NCI-H446 (cell line): ENCODE results near the gene C1GALT1C1L.
"Not testable (repeated sequence)": the region's sequence is repeated elsewhere in the genome, so short reads cannot be mapped to it uniquely, and the experiment has no call there.

Experiments used
- DNase-seq, 2 experiments: peaks; one replicate each; lab custom pipeline; 2025; lab: John Stamatoyannopoulos, UW

Gene C1GALT1C1L

DNA sequence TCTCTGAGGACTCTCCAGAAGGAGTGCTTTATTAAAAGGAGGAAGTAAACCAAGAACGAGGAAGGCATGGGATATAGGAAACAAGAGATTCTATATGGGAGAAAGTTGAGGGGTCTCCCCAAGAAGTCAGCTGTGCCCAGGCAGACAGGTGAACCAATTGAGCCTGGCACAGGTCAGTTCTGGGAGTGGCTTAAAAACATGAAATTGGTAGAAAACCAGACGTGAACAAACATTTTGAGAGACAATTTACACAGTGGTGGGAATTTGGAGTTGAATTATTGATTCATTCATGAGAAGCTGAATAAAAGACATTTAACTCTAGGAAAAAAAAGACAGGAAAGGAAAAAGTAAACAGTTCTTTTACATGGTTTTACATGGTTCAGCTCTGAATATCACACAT lies 22.7 kb downstream of the C1GALT1C1L start:
- no peak for DNase-seq

DNA sequence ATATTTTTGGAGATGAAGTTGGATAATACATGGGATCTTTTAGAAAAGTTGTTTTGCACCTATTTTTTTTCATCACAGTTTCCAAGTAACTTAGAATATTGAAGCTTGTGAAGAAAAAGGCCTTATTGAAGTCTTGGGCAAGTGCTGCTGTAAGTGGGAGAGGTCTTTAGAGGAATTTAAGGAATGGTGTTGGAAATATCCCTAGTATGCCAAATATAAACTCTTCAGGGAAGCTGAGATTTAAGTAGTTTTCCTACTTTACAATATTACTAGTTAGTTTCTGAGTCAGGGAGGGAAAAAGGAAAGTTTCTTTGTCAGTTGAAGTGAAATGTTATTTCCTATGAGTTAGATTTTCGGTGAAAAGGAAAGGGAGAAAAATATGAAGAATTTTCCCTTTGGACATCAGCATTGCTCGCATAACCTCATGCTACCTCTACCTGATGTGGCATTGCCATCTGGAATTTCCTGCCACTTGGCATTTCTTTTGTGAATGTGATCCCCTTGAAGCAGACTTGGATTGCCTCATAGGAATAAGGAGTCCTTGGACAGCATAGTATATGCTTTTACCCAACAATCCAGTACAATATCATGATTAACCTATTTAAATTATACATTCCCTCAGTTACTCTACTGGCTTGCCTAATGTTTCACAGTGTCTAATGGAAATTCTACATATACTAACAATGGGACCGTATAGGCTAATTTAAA lies 27.1 kb downstream of the C1GALT1C1L start:
- DNase-seq, result no peak

DNA sequence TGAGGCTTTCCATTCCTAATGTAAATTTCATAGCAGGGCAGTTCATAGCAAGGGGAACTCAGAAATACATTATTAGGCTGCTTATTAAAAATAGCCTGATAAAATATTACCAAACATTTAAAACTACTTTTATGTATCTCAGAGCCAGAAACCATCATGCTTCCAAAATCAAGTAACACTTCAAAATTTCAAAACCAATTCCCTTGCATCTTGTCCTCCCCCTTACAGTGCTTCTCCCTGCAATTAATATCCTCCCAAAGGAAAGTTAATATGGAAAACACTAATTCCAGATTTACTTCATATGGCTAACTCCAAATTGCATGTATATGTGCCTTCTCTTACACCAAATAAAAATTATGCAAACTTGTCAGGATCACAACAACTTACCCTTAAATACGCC lies 32.5 kb downstream of the C1GALT1C1L start:
- no peak for DNase-seq

DNA sequence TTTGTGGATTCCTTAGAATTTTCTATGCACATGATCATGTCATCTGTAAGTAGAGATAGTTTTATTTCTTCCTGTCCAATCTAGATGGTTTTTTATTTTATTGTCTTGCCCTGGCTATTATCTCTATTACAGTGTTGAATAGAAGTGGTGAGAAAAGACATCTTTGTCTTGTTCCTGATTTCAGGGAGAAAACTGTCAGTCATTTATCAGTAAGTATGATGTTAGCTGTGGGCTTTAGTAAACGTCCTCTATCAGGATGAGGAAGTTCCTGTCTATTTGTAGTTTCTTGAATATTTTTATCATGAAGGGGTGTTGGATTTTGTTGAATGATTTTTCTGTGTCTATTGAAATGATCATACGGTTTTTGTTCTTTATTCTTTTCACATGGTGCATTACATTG lies 33.9 kb downstream of the C1GALT1C1L start:
- DNase-seq, result no peak

DNA sequence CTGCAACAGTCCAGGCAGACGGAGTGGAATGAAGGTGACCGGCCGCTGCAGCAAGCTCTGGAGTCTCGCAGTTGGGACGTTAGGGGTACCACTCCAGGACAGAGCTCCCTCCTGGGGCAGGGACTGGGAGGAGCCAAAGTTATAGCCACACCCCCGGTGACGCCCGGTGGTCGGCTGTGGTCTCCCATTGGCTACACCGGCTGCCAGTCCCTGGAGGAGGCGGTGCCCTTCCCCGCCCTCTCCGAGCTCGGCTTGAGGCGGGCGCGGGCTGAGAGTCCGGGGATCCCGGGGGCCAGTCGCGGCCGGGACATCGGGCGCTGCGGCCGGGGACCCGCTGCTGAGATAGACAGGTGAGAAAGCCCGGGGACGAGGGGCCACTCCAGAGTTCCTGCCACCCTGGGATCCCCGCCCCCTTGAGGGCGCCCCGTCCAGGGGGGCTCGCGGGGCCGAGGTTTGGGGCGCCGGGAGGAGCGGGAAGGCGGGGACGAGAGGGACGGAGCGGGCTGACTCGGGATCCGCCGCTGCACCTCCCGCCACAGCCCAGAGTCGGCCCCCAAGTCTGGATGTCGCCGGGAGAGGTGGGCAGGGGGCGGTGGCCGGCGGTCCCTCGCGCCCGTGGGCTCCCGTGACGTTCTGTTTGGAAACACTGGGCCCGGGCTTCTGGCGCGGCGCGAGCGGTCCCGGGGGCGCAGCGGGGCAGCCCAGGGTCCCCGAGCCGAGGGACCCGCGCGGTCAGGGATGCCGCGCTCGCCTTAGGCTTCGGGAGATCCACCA lies 39.0 kb downstream of the C1GALT1C1L start, which contains the start of gene PLEKHH2:
PLEKHH2 (plus strand) TSS at position 231 of the 774 bp plus-strand sequence. CDS start 7,414 bp downstream, outside the sequence.
- peak; percentile 49 to 83 for DNase-seq

DNA sequence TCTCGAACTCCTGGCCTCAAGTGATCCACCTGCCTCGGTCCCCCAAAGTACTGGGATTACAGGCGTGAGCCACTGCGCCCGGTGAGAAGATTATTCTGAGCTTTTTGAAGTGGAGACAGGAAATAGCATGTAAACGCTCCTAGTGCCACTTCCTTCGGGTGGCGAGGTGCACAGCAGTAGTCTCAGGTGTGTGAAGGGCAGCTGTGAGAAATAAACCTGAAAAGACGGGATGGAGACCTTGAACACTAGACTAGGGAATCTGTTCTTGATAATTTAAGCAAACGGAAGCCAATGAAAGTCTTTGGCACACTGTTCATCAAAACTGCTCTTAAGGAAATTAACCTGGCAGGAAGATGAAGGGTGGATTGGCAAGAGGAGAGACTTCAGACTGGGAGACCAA lies 39.6 kb downstream of the C1GALT1C1L start:
- DNase-seq, result no peak

DNA sequence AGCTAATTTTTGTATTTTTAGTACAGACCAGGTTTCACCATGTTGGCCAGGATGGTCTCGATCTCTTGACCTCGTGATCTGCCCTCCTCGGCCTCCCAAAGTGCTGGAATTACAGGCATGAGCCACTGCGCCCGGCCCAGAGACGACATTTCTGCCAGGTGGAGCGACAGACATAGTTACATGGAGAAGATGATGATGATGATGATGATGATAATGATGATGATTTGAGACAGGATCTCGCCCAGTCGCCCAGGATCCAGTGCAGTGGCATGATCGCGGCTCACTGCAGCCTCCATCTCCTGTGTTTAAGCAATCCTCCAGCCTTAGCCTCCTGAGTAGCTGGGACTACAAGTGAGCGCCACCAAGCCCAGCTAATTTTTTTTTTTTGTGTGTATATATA lies 40.1 kb downstream of the C1GALT1C1L start:
- DNase-seq, result not testable (repeated sequence)

DNA sequence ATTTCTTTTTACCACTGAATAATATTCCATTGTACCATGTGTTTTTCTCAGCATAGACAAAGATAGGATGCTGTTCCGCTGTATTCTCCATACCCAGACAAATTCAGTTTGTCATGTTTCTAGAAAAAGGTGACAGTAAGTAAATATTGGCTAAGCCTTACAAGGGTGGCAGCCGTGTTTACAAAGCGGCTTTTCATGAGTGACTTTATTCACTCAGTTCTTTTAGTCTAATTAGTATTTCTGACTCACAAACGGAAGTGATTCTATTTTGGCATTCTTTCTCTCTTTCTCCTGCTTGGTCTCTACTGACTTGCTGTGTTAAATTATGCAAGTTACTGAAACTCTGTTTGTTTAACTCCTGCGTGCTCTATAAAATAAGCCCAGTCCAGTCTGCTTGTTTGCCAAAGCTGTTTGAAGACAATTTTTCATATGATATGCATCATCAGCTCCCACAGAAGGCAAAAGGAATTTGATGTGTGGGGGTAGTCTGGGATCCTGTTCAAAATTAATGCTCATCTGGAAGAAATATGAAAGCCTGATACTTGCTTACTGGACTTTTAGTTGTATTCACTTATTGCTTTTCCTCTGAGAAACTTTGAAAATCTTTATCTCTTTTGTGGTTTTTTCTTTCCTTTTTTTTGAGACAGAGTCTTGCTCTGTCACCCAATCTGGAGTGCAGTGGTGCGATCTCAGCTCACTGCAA lies 41.5 kb downstream of the C1GALT1C1L start:
- peak; percentile 22 to 38 for DNase-seq

DNA sequence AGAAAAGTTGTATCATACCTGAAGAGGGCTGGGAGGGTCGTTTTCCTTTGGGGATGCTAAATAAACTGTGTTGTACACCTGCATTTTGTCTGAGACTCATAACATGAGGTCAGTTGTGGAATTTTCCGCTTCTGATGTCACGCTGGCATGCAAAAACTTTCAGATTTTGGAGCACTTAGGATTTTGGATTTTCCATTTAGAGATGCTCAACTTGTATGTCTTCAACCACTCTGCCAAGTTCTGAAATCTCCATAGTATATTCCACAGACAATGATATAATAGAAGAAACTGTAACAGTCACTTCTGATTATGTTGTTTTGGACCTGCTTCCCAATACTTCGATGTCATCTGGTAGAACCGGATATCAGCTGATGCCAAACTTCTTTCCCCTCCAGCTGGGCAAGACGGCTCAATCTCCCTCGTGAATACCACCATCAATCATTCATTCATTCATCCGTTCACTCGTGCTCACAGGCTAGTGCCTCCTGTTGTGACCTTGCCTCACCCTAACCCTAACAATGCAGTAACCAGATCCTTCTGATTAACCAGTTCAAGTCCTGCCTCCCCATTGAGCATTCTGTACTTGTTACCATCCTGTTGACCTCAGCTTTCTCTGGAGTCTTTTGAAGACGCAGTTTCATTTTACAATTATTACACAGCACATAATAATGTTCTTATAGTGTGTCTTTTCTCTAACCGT lies 44.5 kb downstream of the C1GALT1C1L start:
- no peak for DNase-seq
